ENCODE measurements around the gene GNA15.
"Not testable (repeated sequence)": the region's sequence is repeated elsewhere in the genome, so short reads cannot be mapped to it uniquely, and the experiment has no call there.

Gene GNA15, protein sequence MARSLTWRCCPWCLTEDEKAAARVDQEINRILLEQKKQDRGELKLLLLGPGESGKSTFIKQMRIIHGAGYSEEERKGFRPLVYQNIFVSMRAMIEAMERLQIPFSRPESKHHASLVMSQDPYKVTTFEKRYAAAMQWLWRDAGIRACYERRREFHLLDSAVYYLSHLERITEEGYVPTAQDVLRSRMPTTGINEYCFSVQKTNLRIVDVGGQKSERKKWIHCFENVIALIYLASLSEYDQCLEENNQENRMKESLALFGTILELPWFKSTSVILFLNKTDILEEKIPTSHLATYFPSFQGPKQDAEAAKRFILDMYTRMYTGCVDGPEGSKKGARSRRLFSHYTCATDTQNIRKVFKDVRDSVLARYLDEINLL
- 12.3 to 18.8 reads per million in 2 experiments for total RNA-seq

GRCh38 chr19:3135961-3136683 lies at the start of gene GNA15:
Gene GNA15 (plus strand): TSS chr19:3136033. CDS start chr19:3136451, 418 bp downstream.
- DNase-seq (ENCODE audit: low read depth) = no peak

GRCh38 chr19:3087769-3088168 lies 48.1 kb upstream of the GNA15 start:
- no peak for DNase-seq (ENCODE audit: low read depth)

- DNase-seq (ENCODE audit: low read depth) = not testable (repeated sequence)
Measured at GRCh38 chr19:3089299-3089855, 46.5 kb upstream of the GNA15 start.

DNA sequence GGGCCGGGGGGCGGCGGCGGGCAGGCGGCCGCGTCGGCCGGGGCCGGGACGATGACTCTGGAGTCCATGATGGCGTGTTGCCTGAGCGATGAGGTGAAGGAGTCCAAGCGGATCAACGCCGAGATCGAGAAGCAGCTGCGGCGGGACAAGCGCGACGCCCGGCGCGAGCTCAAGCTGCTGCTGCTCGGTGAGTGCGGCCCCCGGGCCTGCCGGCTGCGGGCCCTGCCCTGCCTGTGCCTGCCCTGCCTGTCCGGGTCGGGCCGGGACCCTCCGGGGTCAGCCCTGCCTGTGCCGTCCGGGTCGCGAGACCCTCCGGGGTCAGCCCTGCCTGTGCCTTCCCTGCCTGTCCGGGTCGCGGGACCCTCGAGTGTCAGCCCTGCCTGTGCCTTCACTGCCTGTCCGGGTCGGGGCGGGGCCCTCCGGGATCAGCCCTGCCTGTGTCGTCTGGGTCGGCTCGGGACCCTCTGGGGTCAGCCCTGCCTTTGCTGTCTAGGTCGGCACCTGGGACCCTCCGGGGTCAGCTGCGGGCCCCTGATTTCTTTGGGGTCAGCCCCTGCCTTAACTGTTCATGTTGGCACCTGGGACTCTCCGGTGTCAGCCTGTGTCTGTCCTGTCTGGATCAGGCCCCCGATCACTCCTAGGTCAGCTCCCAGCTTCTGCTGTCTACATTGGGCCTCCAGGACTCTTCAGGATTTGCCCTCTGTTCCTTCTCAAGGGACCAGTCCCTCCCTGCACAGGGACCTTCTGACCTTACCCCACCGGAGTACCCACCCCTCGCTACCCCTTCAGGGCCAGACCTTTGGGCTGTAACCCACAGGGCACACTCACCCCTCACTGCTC lies 41.0 kb upstream of the GNA15 start:
- DNase-seq (ENCODE audit: low read depth) = no peak

DNA sequence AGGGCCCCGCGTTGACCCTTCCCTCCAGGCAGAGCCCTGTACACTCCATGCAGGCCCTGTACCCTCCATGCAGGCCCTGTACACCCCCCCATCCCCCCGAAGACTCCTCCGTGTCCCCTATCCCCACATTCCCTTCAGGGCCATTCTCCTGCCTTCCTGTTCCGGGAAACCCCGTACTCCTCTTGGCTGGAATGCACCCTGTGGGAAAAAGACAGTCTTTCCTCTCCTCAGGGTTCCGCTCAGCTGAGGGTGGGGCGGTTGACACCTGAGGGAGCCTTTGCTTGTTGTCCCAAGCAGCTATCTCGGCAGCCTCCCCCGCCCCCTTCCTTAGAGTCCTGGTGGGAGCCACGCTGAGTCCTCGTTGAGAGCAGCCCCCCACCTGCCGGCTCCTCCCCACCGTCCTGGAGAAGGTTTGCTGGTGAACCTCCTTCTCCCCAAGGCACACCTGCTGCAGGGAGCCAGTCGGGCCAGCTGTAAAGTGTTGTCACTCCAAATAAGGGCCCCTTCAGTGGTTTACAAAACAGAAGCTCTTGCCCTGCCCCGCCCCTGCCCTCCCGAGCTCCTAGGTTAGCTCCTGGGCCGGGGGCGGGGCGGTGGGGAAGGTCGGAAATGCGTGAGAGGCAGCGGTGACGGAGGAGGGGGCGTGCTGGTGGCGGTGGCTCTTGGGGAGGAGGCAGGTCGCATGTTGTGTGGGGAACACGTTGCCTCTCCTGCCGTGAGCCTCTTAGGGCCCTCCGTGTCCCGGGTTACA lies 40.2 kb upstream of the GNA15 start:
- DNase-seq (ENCODE audit: low read depth) = peak; percentile 78

GRCh38 chr19:3096267-3096901 lies 39.4 kb upstream of the GNA15 start:
- DNase-seq (ENCODE audit: low read depth) = no peak

DNA sequence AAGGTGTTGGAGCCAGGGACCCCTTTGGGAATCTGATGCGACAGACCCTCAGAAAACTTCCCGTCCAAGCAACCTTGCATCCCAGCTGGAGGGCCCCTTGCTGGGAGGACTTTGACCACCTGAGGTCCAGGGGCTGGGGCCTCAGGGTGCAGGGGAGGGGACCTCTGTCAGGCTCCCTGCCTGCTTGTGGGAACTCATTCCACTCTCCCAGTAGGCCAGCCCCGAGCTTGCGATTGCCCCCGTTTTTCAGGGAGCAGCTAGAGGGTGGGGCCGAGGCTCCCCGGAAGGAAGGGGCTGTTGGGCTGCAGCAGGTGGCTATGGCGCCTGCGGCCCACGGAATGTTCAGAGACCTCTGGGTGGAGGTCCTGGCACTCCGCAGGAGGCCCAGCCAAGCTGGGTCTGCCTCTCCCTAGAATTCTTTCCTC lies 38.9 kb upstream of the GNA15 start:
- no peak for DNase-seq (ENCODE audit: low read depth)

DNA sequence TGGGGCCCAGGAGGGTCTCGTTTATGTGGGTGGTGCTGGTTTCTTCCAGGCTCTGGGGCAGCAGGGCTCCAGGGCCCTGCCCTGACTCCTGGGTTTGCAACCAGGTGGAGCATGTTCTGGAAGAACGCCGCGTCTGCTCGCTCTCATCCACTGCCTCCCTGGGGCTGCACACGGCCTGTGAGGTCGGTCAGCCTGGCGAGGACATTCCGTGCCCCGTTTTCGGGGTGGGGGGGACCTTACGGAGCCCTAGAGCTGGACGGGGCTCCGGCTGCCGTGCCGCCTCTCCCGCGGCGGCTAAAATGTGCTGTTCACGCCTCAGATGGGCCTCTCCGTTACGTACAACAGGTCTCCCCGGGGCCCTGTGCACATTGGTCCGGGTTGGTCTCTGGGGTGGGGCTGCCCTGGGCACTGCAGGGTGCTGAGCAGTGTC lies 38.4 kb upstream of the GNA15 start:
- DNase-seq (ENCODE audit: low read depth) = no peak

GRCh38 chr19:3098141-3098514 lies 37.7 kb upstream of the GNA15 start:
- no peak for DNase-seq (ENCODE audit: low read depth)

GRCh38 chr19:3098515-3099346 lies 37.1 kb upstream of the GNA15 start:
- no peak for DNase-seq (ENCODE audit: low read depth)

DNA sequence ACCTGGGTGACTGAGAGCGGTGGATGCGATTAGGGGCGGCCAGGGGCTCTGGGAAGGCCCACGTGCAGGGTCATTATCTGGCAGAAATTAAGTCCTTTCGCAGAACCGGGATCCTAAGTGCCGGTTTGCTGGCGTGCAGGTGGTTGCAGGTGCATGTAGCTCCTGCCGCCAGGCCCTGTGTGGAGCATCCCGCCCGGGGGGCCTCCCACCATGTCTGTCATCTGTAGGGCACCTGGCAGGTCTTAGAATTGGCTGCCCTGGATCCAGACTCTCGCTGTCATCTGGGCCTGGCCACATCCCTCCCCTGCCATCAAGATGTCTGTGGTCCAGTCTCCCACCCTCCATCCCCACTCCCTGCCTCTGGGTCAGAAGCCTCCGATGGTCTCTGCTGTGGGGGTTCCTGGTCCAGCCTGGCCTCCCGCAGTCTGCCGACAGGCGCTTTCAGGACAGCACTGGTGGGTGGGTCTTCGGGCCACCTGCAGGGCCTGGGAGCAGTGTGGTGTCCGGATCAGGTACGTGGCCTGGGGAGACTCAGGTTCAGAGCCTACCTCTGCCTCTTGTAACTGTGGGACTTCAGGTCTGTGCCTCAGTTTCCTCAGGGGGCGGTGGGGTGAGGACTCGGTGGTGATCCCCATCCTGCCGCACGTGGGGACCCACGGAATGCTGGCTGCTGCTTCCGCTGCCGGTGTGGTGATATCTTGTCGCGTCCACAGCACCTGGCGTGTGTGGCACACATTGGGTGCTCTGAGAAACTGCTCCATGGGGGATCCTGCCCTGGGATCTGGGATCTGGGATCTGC lies 36.3 kb upstream of the GNA15 start:
- DNase-seq (ENCODE audit: low read depth) = no peak

GRCh38 chr19:3100331-3100730 lies 35.5 kb upstream of the GNA15 start:
- no peak for DNase-seq (ENCODE audit: low read depth)

DNA sequence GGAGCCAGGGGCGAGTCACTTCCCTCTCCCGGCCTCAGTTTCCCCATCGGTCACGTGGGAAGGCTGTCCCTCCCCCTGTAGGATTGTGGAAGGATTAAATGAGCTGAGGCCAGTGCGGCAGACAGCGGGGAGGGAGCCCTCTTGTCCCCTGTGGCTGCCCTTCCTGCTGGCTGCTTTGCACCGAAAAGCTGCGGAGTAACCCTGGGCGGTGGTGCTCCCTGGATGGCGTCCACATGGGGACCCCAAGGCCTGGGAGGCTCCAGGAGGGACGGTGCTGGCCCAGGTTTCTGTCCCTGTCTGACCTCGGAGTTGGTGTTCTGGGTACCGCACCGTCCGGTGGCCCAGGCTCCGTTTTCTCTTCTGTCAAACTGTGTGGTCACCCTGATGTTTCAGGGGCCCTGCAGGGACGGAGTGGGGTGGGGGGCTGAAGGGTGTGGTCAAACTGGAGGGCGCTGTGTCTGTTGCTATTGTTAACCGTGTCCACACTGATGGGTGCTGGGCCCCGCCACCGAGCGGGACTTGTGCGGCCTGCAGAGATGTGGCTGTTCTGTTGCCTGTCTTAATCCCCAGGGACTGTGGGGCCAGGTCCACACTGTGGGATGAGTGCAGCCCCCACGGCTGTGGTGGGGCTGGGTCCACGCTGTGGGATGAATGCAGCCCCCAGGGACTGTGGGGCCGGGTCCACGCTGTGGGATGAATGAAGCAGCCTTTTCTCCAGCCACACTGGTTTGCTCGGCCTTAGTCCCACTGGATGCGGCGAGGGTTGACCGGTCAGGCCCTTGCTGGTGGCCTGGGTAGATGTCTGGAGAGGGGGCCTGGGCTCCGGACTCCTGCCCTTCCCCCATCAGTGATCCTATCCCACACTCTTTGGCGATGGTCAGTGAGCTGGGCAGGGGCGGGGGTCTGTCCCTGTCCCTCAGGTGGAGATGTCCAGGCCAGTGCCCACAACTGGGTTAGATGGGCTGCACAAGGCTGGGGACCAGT lies 34.8 kb upstream of the GNA15 start:
- no peak for DNase-seq (ENCODE audit: low read depth)

DNA sequence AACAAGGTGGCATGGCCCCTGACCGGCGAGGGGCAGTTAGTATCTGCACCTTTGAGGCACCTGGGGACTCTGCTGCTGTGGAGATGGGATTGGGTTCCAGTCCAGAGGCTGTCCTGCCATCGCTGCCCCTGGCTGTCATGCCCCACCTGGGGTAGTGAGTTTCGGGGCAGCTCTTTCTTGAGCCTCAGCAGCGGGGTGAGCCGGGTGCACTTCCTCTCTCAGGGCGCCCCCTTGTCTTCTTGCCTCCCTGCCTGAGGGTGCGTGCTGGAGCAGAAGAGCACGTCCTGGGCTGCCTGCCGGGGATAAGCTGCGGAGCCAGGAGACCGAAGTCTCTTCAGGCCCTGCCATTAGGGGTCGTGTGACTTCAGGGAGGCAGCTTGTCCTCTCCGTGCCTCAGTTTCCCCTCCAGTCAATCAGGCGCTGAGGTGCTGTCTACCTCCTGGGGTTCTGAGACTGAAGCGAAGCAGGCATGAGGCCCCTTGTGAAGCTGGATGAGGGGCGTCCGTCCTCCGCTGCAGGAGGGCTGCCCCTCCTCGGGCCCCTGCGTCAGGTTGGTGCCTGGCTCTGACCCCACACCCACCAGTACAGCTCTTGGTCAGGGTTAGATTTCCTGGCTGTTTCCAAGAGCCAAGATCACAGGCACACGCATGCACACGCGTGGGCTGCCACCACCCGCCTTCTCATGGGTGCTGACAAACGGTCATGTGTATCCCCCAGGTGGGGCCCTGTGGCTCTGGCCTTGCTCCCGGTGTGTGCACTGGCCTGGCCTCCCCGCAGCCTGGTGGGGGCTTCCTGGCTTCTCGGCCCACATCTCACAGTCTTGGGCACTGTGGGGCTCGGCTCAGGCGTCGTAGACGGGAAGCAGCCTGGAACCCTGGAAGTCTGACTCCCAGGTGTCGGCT lies 33.3 kb upstream of the GNA15 start:
- no peak for DNase-seq (ENCODE audit: low read depth)

- no peak for DNase-seq (ENCODE audit: low read depth)
Measured at GRCh38 chr19:3104708-3104983, 31.2 kb upstream of the GNA15 start.

- no peak for DNase-seq (ENCODE audit: low read depth)
Measured at GRCh38 chr19:3105641-3106508, 30.0 kb upstream of the GNA15 start.

All from T follicular helper cell (primary cell).